DMS 273 (cell line): ENCODE measurements around the gene MTHFD2L.
"Not testable (repeated sequence)": the region's sequence is repeated elsewhere in the genome, so short reads cannot be mapped to it uniquely, and the experiment has no call there.

Source experiments
- DNase-seq: peaks from one replicate; lab custom pipeline; 2025; ENCODE audit not compliant: unreplicated experiment; lab: John Stamatoyannopoulos, UW

The MTHFD2L gene

GRCh38 chr4:74181219-74181618 lies 23.3 kb downstream of the MTHFD2L start:
- no peak for DNase-seq

- no peak for DNase-seq
These were observed 31.0 kb downstream of the MTHFD2L start for GRCh38 chr4:74188912-74189311.

GRCh38 chr4:74189331-74190043 lies 31.6 kb downstream of the MTHFD2L start:
- peak; percentile 66 for DNase-seq

GRCh38 chr4:74190332-74190731 lies 32.4 kb downstream of the MTHFD2L start:
- DNase-seq: no peak

- DNase-seq: no peak
These were observed 33.0 kb downstream of the MTHFD2L start for GRCh38 chr4:74190919-74191397.

- DNase-seq: no peak
These were observed 39.2 kb downstream of the MTHFD2L start for GRCh38 chr4:74197080-74197479.

- no peak for DNase-seq
These were observed 44.2 kb downstream of the MTHFD2L start for GRCh38 chr4:74202062-74202586.

GRCh38 chr4:74203467-74203866 lies 45.5 kb downstream of the MTHFD2L start:
- DNase-seq: no peak

- no peak for DNase-seq
These were observed 47.1 kb downstream of the MTHFD2L start for GRCh38 chr4:74205046-74205445.

- peak; percentile 39 for DNase-seq
These were observed 47.6 kb downstream of the MTHFD2L start for GRCh38 chr4:74205559-74205958.

GRCh38 chr4:74206088-74206825 lies 48.3 kb downstream of the MTHFD2L start:
- peak; percentile 60 for DNase-seq

GRCh38 chr4:74214457-74215159 lies 56.7 kb downstream of the MTHFD2L start:
- not testable (repeated sequence) for DNase-seq

GRCh38 chr4:74215236-74215635 lies 57.3 kb downstream of the MTHFD2L start:
- not testable (repeated sequence) for DNase-seq

GRCh38 chr4:74217365-74217764 lies 59.4 kb downstream of the MTHFD2L start:
- no peak for DNase-seq

- no peak for DNase-seq
These were observed 60.3 kb downstream of the MTHFD2L start for GRCh38 chr4:74218201-74218600.

- DNase-seq: no peak
These were observed 61.3 kb downstream of the MTHFD2L start for GRCh38 chr4:74219240-74219639.

- no peak for DNase-seq
These were observed 65.2 kb downstream of the MTHFD2L start for GRCh38 chr4:74223098-74223497.

- no peak for DNase-seq
These were observed 65.9 kb downstream of the MTHFD2L start for GRCh38 chr4:74223801-74224200.

- peak; percentile 80 for DNase-seq
These were observed 71.0 kb downstream of the MTHFD2L start for GRCh38 chr4:74228691-74229640.

- no peak for DNase-seq
These were observed 73.1 kb downstream of the MTHFD2L start for GRCh38 chr4:74230902-74231499.
